HepG2 (cell line): Measurements from ENCODE around the gene EFNA4. TPM values are rescaled to one million over a fixed set of nuclear protein-coding genes. Genes with fewer than 3 reads are reported as not detected.
A peak's percentile ranks its signal among the peaks of the same experiment; 100 is the strongest.

Experiments
- CC2D1A ChIP-seq: sonication (generic); formaldehyde crosslinking; IDR thresholded peaks from 2 replicates; pipeline ENCODE4 v1.8.1; 2023; ENCODE audit warnings: mild to moderate bottlenecking, missing genetic modification reagents
- DNMT1 ChIP-seq: sonication (generic); formaldehyde crosslinking; IDR thresholded peaks from 2 replicates; pipeline ENCODE4 v1.5.1; 2020; ENCODE audit warnings: mild to moderate bottlenecking, missing genetic modification reagents
- HNRNPUL1 ChIP-seq: fragments of 200-400 bp; formaldehyde crosslinking; IDR thresholded peaks from 2 replicates; pipeline ENCODE4 v1.6.1; 2017; ENCODE audit warnings: low read depth, mild to moderate bottlenecking, low read length, moderate library complexity
- KDM1A ChIP-seq: IDR thresholded peaks from 2 replicates; pipeline ENCODE4 v1.6.1; 2016; ENCODE audit warnings: missing compliant biosample characterization
- MEIS2 ChIP-seq: sonication (generic); formaldehyde crosslinking; IDR thresholded peaks from 2 replicates; pipeline ENCODE4 v1.9.0; 2021; ENCODE audit warnings: mild to moderate bottlenecking, missing genetic modification reagents
- MLLT10 ChIP-seq: sonication (generic); formaldehyde crosslinking; IDR thresholded peaks from 2 replicates; pipeline ENCODE4 v1.4.0; 2020; ENCODE audit warnings: missing genetic modification reagents
- SMARCC2 ChIP-seq: fragments of 450-650 bp; IDR thresholded peaks from 2 replicates; pipeline ENCODE4 v1.6.1; 2017; ENCODE audit warnings: antibody characterized with exemption, mild to moderate bottlenecking
- SP2 ChIP-seq: sonication (generic); formaldehyde crosslinking; IDR thresholded peaks from 2 replicates; pipeline ENCODE4 v1.5.1; 2020; ENCODE audit warnings: mild to moderate bottlenecking, missing genetic modification reagents
- SPEN ChIP-seq: sonication (generic); formaldehyde crosslinking; IDR thresholded peaks from 2 replicates; pipeline ENCODE4 v1.5.1; 2020; ENCODE audit warnings: low read depth, mild to moderate bottlenecking, missing genetic modification reagents
- ZBTB38 ChIP-seq: sonication (generic); formaldehyde crosslinking; IDR thresholded peaks from 2 replicates; pipeline ENCODE4 v1.5.1; 2020; ENCODE audit warnings: mild to moderate bottlenecking, missing genetic modification reagents
- ZFP41 ChIP-seq: sonication (generic); formaldehyde crosslinking; IDR thresholded peaks from 2 replicates; pipeline ENCODE4 v1.4.0; 2020; ENCODE audit warnings: mild to moderate bottlenecking, missing genetic modification reagents, borderline replicate concordance
- ZKSCAN1 ChIP-seq: fragments of 150-350 bp; IDR thresholded peaks from 2 replicates; pipeline ENCODE4 v1.6.1; 2014; ENCODE audit warnings: low read length
- ZNF160 ChIP-seq: sonication (generic); formaldehyde crosslinking; IDR thresholded peaks from 2 replicates; pipeline ENCODE4 v1.8.0; 2022; ENCODE audit warnings: mild to moderate bottlenecking, inconsistent platforms, missing genetic modification reagents
- ZNF350 ChIP-seq: sonication (generic); formaldehyde crosslinking; IDR thresholded peaks from 2 replicates; pipeline ENCODE4 v1.4.0; 2020; ENCODE audit warnings: mild to moderate bottlenecking, low read depth, missing genetic modification reagents, borderline replicate concordance
- ZSCAN21 ChIP-seq: sonication (generic); formaldehyde crosslinking; IDR thresholded peaks from 2 replicates; pipeline ENCODE4 v1.8.0; 2022; ENCODE audit warnings: mild to moderate bottlenecking, missing genetic modification reagents, moderate library complexity, borderline replicate concordance
- polyA plus RNA-seq, 8 experiments: library from polyadenylated mRNA; depleted of rRNA in 3 of 8; stranded (reverse) in 7 of 8; unstranded in 1 of 8; fragments of >200 nt; fragmentation: Illumina TruSeq in 4 of 8; extraction: Trizol in 4 of 8; gene quantifications; 2 replicates each; pipeline versions ENCODE4 v1.2.1 to v1.2.3, GENCODE V29; 2011 to 2016; ENCODE audit warnings: low read depth in 4 of 8, missing spikeins in 1 of 8, mixed read lengths in 1 of 8; ENCODE audit not compliant: insufficient read depth in 1 of 8
- total RNA-seq, 5 experiments: library from RNA; depleted of rRNA; stranded (reverse); fragments of >200 nt; fragmentation: Illumina TruSeq; extraction: Trizol; gene quantifications; 2 replicates each; pipeline ENCODE4 v1.2.3, GENCODE V29; 2016; ENCODE audit warnings: low read depth in 1 of 5
- TF ChIP-seq, protein P1 (sequence below): sonication (generic); formaldehyde crosslinking; IDR thresholded peaks from 2 replicates; pipeline ENCODE4 v1.4.0; 2020; ENCODE audit warnings: missing genetic modification reagents, borderline replicate concordance
- TF ChIP-seq, protein P2 (sequence below): sonication (generic); formaldehyde crosslinking; IDR thresholded peaks from 2 replicates; pipeline ENCODE4 v1.4.0; 2020; ENCODE audit warnings: missing genetic modification reagents
- TF ChIP-seq, protein P3 (sequence below), 2 experiments: sonication (generic) in 1 of 2; formaldehyde crosslinking in 1 of 2; IDR thresholded peaks; 2 replicates each; pipeline versions ENCODE4 v1.4.0 to v1.6.1; 2018 to 2020; ENCODE audit warnings: missing genetic modification reagents in 2 of 2, borderline replicate concordance in 1 of 2, low read depth in 1 of 2, mild to moderate bottlenecking in 1 of 2, missing biosample characterization in 1 of 2
- TF ChIP-seq, protein P4 (sequence below): sonication (generic); formaldehyde crosslinking; IDR thresholded peaks from 2 replicates; pipeline ENCODE4 v1.5.0; 2020; ENCODE audit warnings: mild to moderate bottlenecking, missing genetic modification reagents, moderate library complexity

Gene EFNA4
- total and polyA plus RNA-seq, 2 of the 13 experiments (the other 11 are each of a cell fraction or from before 2014, with no cell fraction given): 12.0 to 17.2 TPM

DNA sequence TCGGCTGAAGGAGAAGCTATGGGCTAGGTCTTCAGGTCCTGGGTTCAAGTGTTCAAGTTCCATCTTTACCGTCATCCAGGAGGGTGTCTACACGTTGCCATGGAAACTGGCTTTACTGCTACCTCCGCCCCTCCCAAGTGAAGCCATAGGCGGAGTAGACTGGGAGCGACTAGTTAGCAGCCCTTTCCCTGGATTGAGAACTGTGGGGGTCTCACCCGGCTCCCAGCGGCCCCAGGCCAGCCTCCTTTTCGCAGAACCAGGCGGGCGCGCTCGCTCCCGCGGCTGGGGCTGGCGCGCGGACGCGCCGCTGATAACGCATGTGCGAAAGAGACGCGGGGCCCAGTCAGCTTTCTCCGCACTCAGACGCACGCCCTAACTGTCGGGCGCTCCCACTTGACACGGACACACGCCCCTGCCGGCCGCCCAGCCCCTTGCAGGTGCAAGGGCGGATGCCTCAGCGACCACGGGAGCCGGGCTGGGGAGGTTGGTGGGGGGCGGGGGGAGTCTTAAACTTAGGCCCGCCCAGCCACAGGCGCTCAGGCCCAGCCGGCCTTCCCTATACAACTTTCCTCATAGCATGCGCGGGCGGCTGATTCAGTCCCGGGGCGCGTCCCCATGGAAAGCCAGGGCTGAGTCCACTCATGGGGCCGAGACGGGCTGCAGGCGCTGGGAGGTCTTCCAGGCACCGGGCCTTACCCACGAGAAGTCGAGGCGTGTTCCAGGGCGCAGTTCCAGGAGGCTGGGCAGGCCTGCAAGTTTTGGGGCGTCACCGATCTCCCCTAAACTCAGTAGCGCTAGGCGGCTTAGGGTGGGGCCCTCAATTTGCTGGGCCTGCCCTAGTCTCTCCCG is 7.4 kb downstream of the EFNA4 start (continued):
- TF ChIP-seq ZNF160 (0 out of 2 replicates have a peak, but pooled peaks have one; percentile 41), CC2D1A (CRISPR knock-in tag) (no peak), SMARCC2 (no peak), ZFP41 (CRISPR knock-in tag) (no peak), MEIS2 (CRISPR knock-in tag) (no peak), ZKSCAN1 (no peak), ZSCAN21 (CRISPR knock-in tag) (peak; percentile 62; the same call in 1 of the 2 replicates), SP2 (CRISPR knock-in tag) (no peak), HNRNPUL1 (no peak), SPEN (CRISPR knock-in tag) (peak; percentile 53; the same call in 1 of the 2 replicates), KDM1A (CRISPR knock-in tag) (no peak), DNMT1 (CRISPR knock-in tag) (no peak), MLLT10 (CRISPR knock-in tag) (no peak), ZNF350 (0 out of 2 replicates have a peak, but pooled peaks have one; percentile 23), ZBTB38 (no peak)
- TF ChIP-seq, protein P1, sequence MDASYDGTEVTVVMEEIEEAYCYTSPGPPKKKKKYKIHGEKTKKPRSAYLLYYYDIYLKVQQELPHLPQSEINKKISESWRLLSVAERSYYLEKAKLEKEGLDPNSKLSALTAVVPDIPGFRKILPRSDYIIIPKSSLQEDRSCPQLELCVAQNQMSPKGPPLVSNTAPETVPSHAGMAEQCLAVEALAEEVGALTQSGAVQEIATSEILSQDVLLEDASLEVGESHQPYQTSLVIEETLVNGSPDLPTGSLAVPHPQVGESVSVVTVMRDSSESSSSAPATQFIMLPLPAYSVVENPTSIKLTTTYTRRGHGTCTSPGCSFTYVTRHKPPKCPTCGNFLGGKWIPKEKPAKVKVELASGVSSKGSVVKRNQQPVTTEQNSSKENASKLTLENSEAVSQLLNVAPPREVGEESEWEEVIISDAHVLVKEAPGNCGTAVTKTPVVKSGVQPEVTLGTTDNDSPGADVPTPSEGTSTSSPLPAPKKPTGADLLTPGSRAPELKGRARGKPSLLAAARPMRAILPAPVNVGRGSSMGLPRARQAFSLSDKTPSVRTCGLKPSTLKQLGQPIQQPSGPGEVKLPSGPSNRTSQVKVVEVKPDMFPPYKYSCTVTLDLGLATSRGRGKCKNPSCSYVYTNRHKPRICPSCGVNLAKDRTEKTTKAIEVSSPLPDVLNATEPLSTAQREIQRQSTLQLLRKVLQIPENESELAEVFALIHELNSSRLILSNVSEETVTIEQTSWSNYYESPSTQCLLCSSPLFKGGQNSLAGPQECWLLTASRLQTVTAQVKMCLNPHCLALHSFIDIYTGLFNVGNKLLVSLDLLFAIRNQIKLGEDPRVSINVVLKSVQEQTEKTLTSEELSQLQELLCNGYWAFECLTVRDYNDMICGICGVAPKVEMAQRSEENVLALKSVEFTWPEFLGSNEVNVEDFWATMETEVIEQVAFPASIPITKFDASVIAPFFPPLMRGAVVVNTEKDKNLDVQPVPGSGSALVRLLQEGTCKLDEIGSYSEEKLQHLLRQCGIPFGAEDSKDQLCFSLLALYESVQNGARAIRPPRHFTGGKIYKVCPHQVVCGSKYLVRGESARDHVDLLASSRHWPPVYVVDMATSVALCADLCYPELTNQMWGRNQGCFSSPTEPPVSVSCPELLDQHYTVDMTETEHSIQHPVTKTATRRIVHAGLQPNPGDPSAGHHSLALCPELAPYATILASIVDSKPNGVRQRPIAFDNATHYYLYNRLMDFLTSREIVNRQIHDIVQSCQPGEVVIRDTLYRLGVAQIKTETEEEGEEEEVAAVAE (CRISPR knock-in tag): no peak
- TF ChIP-seq, protein P2, sequence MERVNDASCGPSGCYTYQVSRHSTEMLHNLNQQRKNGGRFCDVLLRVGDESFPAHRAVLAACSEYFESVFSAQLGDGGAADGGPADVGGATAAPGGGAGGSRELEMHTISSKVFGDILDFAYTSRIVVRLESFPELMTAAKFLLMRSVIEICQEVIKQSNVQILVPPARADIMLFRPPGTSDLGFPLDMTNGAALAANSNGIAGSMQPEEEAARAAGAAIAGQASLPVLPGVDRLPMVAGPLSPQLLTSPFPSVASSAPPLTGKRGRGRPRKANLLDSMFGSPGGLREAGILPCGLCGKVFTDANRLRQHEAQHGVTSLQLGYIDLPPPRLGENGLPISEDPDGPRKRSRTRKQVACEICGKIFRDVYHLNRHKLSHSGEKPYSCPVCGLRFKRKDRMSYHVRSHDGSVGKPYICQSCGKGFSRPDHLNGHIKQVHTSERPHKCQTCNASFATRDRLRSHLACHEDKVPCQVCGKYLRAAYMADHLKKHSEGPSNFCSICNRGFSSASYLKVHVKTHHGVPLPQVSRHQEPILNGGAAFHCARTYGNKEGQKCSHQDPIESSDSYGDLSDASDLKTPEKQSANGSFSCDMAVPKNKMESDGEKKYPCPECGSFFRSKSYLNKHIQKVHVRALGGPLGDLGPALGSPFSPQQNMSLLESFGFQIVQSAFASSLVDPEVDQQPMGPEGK (CRISPR knock-in tag): peak; percentile 71
- TF ChIP-seq, protein P3, sequence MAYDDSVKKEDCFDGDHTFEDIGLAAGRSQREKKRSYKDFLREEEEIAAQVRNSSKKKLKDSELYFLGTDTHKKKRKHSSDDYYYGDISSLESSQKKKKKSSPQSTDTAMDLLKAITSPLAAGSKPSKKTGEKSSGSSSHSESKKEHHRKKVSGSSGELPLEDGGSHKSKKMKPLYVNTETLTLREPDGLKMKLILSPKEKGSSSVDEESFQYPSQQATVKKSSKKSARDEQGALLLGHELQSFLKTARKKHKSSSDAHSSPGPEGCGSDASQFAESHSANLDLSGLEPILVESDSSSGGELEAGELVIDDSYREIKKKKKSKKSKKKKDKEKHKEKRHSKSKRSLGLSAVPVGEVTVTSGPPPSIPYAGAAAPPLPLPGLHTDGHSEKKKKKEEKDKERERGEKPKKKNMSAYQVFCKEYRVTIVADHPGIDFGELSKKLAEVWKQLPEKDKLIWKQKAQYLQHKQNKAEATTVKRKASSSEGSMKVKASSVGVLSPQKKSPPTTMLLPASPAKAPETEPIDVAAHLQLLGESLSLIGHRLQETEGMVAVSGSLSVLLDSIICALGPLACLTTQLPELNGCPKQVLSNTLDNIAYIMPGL (CRISPR knock-in tag; IDR thresholded peaks at IDR 0.05; ENCODE audit: borderline replicate concordance in 1 of 2, low read depth in 1 of 2): peak; percentile 62 to 69; a peak in 2 of 4 replicates
- TF ChIP-seq, protein P4, sequence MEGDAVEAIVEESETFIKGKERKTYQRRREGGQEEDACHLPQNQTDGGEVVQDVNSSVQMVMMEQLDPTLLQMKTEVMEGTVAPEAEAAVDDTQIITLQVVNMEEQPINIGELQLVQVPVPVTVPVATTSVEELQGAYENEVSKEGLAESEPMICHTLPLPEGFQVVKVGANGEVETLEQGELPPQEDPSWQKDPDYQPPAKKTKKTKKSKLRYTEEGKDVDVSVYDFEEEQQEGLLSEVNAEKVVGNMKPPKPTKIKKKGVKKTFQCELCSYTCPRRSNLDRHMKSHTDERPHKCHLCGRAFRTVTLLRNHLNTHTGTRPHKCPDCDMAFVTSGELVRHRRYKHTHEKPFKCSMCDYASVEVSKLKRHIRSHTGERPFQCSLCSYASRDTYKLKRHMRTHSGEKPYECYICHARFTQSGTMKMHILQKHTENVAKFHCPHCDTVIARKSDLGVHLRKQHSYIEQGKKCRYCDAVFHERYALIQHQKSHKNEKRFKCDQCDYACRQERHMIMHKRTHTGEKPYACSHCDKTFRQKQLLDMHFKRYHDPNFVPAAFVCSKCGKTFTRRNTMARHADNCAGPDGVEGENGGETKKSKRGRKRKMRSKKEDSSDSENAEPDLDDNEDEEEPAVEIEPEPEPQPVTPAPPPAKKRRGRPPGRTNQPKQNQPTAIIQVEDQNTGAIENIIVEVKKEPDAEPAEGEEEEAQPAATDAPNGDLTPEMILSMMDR: peak; percentile 71
